ENCODE results near the gene PLIN5.

DNA sequence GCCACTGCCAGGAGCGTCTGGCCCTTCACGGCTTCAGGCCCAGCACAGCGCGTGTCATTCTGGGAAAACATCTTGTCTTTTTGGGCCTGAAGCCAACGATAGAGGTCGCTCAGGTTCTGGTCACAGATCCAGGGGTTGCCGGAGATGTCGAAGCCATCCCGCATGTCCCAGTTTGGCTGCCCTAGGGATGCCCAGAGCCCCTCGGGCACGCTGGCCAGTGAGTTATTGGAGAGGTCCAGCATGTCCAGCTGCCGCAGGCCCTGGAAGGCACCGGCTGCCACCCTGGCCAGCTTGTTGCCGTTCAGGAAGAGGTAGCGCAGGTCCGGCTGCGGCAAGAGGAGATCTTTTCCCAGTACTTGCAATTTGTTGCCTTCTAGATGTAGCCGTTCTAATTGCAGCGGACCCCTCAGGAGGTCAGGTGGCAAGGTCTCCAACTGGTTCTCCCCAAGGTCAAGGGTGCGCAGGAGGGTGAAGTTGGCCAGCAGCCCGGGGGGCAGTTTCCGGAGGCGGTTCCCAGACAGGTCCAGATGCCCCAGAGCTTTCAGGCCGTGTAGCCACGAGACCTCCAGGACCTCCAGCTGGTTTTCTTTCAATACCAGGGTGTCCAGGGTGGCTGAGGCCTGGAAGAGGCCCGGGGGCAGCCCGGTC, 3.1 kb upstream of the PLIN5 start:
- TF ChIP-seq, protein P1, sequence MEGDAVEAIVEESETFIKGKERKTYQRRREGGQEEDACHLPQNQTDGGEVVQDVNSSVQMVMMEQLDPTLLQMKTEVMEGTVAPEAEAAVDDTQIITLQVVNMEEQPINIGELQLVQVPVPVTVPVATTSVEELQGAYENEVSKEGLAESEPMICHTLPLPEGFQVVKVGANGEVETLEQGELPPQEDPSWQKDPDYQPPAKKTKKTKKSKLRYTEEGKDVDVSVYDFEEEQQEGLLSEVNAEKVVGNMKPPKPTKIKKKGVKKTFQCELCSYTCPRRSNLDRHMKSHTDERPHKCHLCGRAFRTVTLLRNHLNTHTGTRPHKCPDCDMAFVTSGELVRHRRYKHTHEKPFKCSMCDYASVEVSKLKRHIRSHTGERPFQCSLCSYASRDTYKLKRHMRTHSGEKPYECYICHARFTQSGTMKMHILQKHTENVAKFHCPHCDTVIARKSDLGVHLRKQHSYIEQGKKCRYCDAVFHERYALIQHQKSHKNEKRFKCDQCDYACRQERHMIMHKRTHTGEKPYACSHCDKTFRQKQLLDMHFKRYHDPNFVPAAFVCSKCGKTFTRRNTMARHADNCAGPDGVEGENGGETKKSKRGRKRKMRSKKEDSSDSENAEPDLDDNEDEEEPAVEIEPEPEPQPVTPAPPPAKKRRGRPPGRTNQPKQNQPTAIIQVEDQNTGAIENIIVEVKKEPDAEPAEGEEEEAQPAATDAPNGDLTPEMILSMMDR (IDR thresholded peaks at IDR 0.05; ENCODE audit: low read depth, low read length) = no peak
- TF ChIP-seq POLR2A (IDR thresholded peaks at IDR 0.05; ENCODE audit: extremely low read depth, insufficient read length) = no peak
